CD8-positive, alpha-beta memory T cell (primary cell): ENCODE data around the gene ECHS1. TPM values are rescaled to one million over a fixed set of nuclear protein-coding genes. Genes with fewer than 3 reads are reported as not detected.

ENCODE experiments used
- CTCF ChIA-PET: fragments of 350-600 bp; sonication (Branson Sonifier 250); formaldehyde crosslinking; loops from one replicate; lab custom pipeline; 2021; ENCODE audit warnings: antibody characterized with exemption; lab: Charles Lee
- POLR2A ChIA-PET: fragments of 350-600 bp; sonication (Branson Sonifier 250); formaldehyde crosslinking; loops from one replicate; lab custom pipeline; 2021; ENCODE audit warnings: antibody characterized with exemption; lab: Charles Lee
- DNase-seq, 5 donors: peaks; one replicate each; pipeline versions ENCODE4 v3.0.0 to v3.0.0-alpha.2; 2020 to 2022; ENCODE audit warnings: mixed read lengths in 1 of 5
- H3K27ac ChIP-seq: one replicate; pipeline ENCODE4 v1.7.0; 2013; ENCODE audit warnings: low read depth, mild to moderate bottlenecking, low read length, moderate library complexity
- H3K27me3 ChIP-seq: 2 replicates; pipeline ENCODE4 v1.7.0; 2013; ENCODE audit warnings: low read length, mild to moderate bottlenecking; ENCODE audit not compliant: insufficient read depth, poor library complexity, severe bottlenecking
- H3K36me3 ChIP-seq: 2 replicates; pipeline ENCODE4 v1.7.0; 2013; ENCODE audit warnings: mild to moderate bottlenecking, low read length, moderate library complexity; ENCODE audit not compliant: insufficient read depth
- H3K4me1 ChIP-seq: 2 replicates; pipeline ENCODE4 v1.7.0; 2013; ENCODE audit warnings: mild to moderate bottlenecking, low read length, moderate library complexity; ENCODE audit not compliant: insufficient read depth
- H3K4me3 ChIP-seq: 2 replicates; pipeline ENCODE4 v1.7.0; 2013; ENCODE audit warnings: mild to moderate bottlenecking, low read length
- H3K9me3 ChIP-seq: 2 replicates; pipeline ENCODE4 v1.7.0; 2013; ENCODE audit warnings: mild to moderate bottlenecking, low read length
- H3K27ac Mint-ChIP-seq, 8 donors: one replicate each; pipeline ENCODE4 v1.8.0; 2020 to 2021; ENCODE audit warnings: mixed read lengths in 8 of 8, mild to moderate bottlenecking in 6 of 8, inconsistent platforms in 3 of 8, moderate library complexity in 3 of 8
- H3K27me3 Mint-ChIP-seq, 2 donors: one replicate each; pipeline ENCODE4 v1.8.0; 2020 to 2021; ENCODE audit warnings: mixed read lengths in 2 of 2, mild to moderate bottlenecking in 1 of 2, moderate library complexity in 1 of 2
- H3K36me3 Mint-ChIP-seq, 3 donors: one replicate each; pipeline ENCODE4 v1.8.0; 2020 to 2021; ENCODE audit warnings: mixed read lengths in 3 of 3, inconsistent platforms in 1 of 3, mild to moderate bottlenecking in 1 of 3
- H3K4me1 Mint-ChIP-seq, 3 donors: one replicate each; pipeline ENCODE4 v1.8.0; 2020 to 2021; ENCODE audit warnings: mixed read lengths in 3 of 3, inconsistent platforms in 1 of 3, mild to moderate bottlenecking in 1 of 3
- H3K4me3 Mint-ChIP-seq, 7 donors: one replicate each; pipeline ENCODE4 v1.8.0; 2020 to 2021; ENCODE audit warnings: mixed read lengths in 7 of 7, mild to moderate bottlenecking in 6 of 7, moderate library complexity in 4 of 7, inconsistent platforms in 2 of 7
- H3K9me3 Mint-ChIP-seq, 5 donors: one replicate each; pipeline ENCODE4 v1.8.0; 2020 to 2022; ENCODE audit warnings: mixed read lengths in 5 of 5, mild to moderate bottlenecking in 3 of 5, moderate library complexity in 2 of 5, inconsistent platforms in 1 of 5
- polyA plus RNA-seq: library from polyadenylated mRNA; unstranded; fragments of 300-500 nt; fragmentation: Illumina TruSeq; gene quantifications from one replicate; pipeline ENCODE4 v1.2.3, GENCODE V29; 2021
- total RNA-seq, 2 experiments: library from RNA; stranded (reverse); gene quantifications; one replicate each; pipeline ENCODE4 v1.2.3, GENCODE V29; 2021

The ECHS1 gene
- total and polyA plus RNA-seq, 3 experiments from 2014 or later, result 74.7 to 103 (median 76.3) TPM

- CTCF ChIA-PET, result interaction anchor here (4.0 kb wide), 1 partner anchor 25 kb away, joined by 19 read pairs; no protein-coding TSS in a partner anchor
- POLR2A ChIA-PET, result no interaction called here
- H3K27ac Mint-ChIP-seq, result no peak overlapping the region
Measured at GRCh38 chr10:133354672-133355240, 18.4 kb downstream of the ECHS1 start.

GRCh38 chr10:133353988-133354605 lies 19.1 kb downstream of the ECHS1 start:
- H3K36me3 Mint-ChIP-seq, result no peaks in the 10 kb centered on the region
- peaks cover 2 to 4% of the 10 kb centered on the region in 2 donors for H3K27me3 Mint-ChIP-seq
- DNase-seq, result no peak
- peak overlapping the region in 1 of 8 donors; percentile 47 for H3K27ac Mint-ChIP-seq
- Histone ChIP-seq H3K9me3 (no peaks in the 10 kb centered on the region), H3K27me3 (no peaks in the 10 kb centered on the region), H3K36me3 (no peaks in the 10 kb centered on the region), H3K27ac (no peak overlapping the region), H3K4me1 (peaks cover 6% of the 10 kb centered on the region), H3K4me3 (no peak overlapping the region)
- H3K4me3 Mint-ChIP-seq, result no peak overlapping the region
- ChIA-PET CTCF (interaction anchor here (1.3 kb wide), 1 partner anchor 25 kb away, joined by 5 read pairs; no protein-coding TSS in a partner anchor), POLR2A (no interaction called here)
- no peaks in the 10 kb centered on the region for H3K9me3 Mint-ChIP-seq
- peaks cover 0 to 9% (median 3%) of the 10 kb centered on the region in 3 donors for H3K4me1 Mint-ChIP-seq

More at GRCh38 chr10:133354672-133355240, 18.4 kb downstream of the ECHS1 start:
- H3K36me3 Mint-ChIP-seq, result no peaks in the 10 kb centered on the region
- H3K9me3 ChIP-seq, result no peaks in the 10 kb centered on the region
- no peak overlapping the region for H3K4me3 Mint-ChIP-seq
- peaks cover 0 to 12% (median 3%) of the 10 kb centered on the region in 3 donors for H3K4me1 Mint-ChIP-seq
- H3K4me3 ChIP-seq, result no peak overlapping the region
- H3K4me1 ChIP-seq, result peaks cover 6% of the 10 kb centered on the region
- no peak for DNase-seq
- H3K27me3 Mint-ChIP-seq, result peaks cover 0 to 1% of the 10 kb centered on the region in 2 donors
- no peaks in the 10 kb centered on the region for H3K27me3 ChIP-seq
- no peak overlapping the region for H3K27ac ChIP-seq
- H3K9me3 Mint-ChIP-seq, result no peaks in the 10 kb centered on the region
- H3K36me3 ChIP-seq, result no peaks in the 10 kb centered on the region

GRCh38 chr10:133353202-133353959 lies 19.8 kb downstream of the ECHS1 start:
- ChIA-PET POLR2A (interaction anchor here (0.5 to 0.7 kb wide), 2 partner anchors 17 to 96 kb away, joined by 3 to 5 read pairs; partner anchors contain the start of gene CALY), CTCF (interaction anchor here (1.3 kb wide), 1 partner anchor 24 kb away, joined by 5 read pairs; no protein-coding TSS in a partner anchor)
- peaks cover 6% of the 10 kb centered on the region for H3K4me1 ChIP-seq
- no peaks in the 10 kb centered on the region for H3K9me3 Mint-ChIP-seq
- no peaks in the 10 kb centered on the region for H3K27me3 ChIP-seq
- no peaks in the 10 kb centered on the region for H3K36me3 Mint-ChIP-seq
- no peak for DNase-seq
- H3K9me3 ChIP-seq, result no peaks in the 10 kb centered on the region
- peaks cover 0 to 5% (median 3%) of the 10 kb centered on the region in 3 donors for H3K4me1 Mint-ChIP-seq
- H3K36me3 ChIP-seq, result no peaks in the 10 kb centered on the region
- H3K27ac ChIP-seq, result no peak overlapping the region
- H3K27me3 Mint-ChIP-seq, result peaks cover 4 to 6% of the 10 kb centered on the region in 2 donors
- H3K27ac Mint-ChIP-seq, result no peak overlapping the region
- no peak overlapping the region for H3K4me3 Mint-ChIP-seq
- no peak overlapping the region for H3K4me3 ChIP-seq

GRCh38 chr10:133351408-133352318 lies 21.5 kb downstream of the ECHS1 start:
- Mint-ChIP-seq H3K27me3 (peaks cover 4 to 6% of the 10 kb centered on the region in 2 donors), H3K27ac (no peak overlapping the region), H3K4me3 (no peak overlapping the region), H3K4me1 (peaks cover 0 to 5% (median 3%) of the 10 kb centered on the region in 3 donors), H3K36me3 (no peaks in the 10 kb centered on the region), H3K9me3 (no peaks in the 10 kb centered on the region)
- Histone ChIP-seq H3K36me3 (no peaks in the 10 kb centered on the region), H3K4me3 (no peak overlapping the region), H3K27me3 (no peaks in the 10 kb centered on the region), H3K9me3 (no peaks in the 10 kb centered on the region), H3K27ac (no peak overlapping the region), H3K4me1 (peaks cover 4% of the 10 kb centered on the region)
- ChIA-PET POLR2A (interaction anchor here (0.6 kb wide), 3 partner anchors 8 to 814 kb away, joined by 3 to 6 read pairs (median 4); no protein-coding TSS in a partner anchor), CTCF (interaction anchor here (1.1 kb wide), 1 partner anchor 22 kb away, joined by 3 read pairs; no protein-coding TSS in a partner anchor)
- DNase-seq, result no peak

GRCh38 chr10:133350950-133351329 lies 22.2 kb downstream of the ECHS1 start:
- Mint-ChIP-seq H3K4me1 (peaks cover 0 to under 1% (median 0%) of the 10 kb centered on the region in 3 donors), H3K9me3 (no peaks in the 10 kb centered on the region), H3K27ac (no peak overlapping the region), H3K36me3 (no peaks in the 10 kb centered on the region), H3K27me3 (peaks cover 7 to 9% of the 10 kb centered on the region in 2 donors), H3K4me3 (no peak overlapping the region)
- CTCF ChIA-PET, result interaction anchor here (1.1 kb wide), 1 partner anchor 22 kb away, joined by 3 read pairs; no protein-coding TSS in a partner anchor
- Histone ChIP-seq H3K4me3 (no peak overlapping the region), H3K27me3 (no peaks in the 10 kb centered on the region), H3K4me1 (no peaks in the 10 kb centered on the region), H3K27ac (no peak overlapping the region), H3K36me3 (no peaks in the 10 kb centered on the region), H3K9me3 (no peaks in the 10 kb centered on the region)
- DNase-seq, result no peak
- POLR2A ChIA-PET, result no interaction called here

- ChIA-PET CTCF (interaction anchor here (1.1 kb wide), 1 partner anchor 21 kb away, joined by 3 read pairs; no protein-coding TSS in a partner anchor), POLR2A (no interaction called here)
- Histone ChIP-seq H3K4me3 (no peak overlapping the region), H3K36me3 (no peaks in the 10 kb centered on the region), H3K27ac (no peak overlapping the region), H3K27me3 (no peaks in the 10 kb centered on the region), H3K4me1 (no peaks in the 10 kb centered on the region), H3K9me3 (no peaks in the 10 kb centered on the region)
- no peaks in the 10 kb centered on the region for H3K9me3 Mint-ChIP-seq
- H3K27me3 Mint-ChIP-seq, result peaks cover 12 to 14% of the 10 kb centered on the region in 2 donors
- H3K36me3 Mint-ChIP-seq, result no peaks in the 10 kb centered on the region
- DNase-seq, result no peak
- H3K4me1 Mint-ChIP-seq, result no peaks in the 10 kb centered on the region
- no peak overlapping the region for H3K4me3 Mint-ChIP-seq
- H3K27ac Mint-ChIP-seq, result no peak overlapping the region
Measured at GRCh38 chr10:133350283-133350949, 22.7 kb downstream of the ECHS1 start.

GRCh38 chr10:133349577-133350011 lies 23.6 kb downstream of the ECHS1 start:
- Histone ChIP-seq H3K9me3 (no peaks in the 10 kb centered on the region), H3K4me1 (no peaks in the 10 kb centered on the region), H3K27ac (no peak overlapping the region), H3K27me3 (no peaks in the 10 kb centered on the region), H3K4me3 (no peak overlapping the region), H3K36me3 (no peaks in the 10 kb centered on the region)
- H3K27me3 Mint-ChIP-seq, result peaks cover 18 to 20% of the 10 kb centered on the region in 2 donors
- ChIA-PET POLR2A (interaction anchor here (0.7 kb wide), 1 partner anchor 25 kb away, joined by 4 read pairs; no protein-coding TSS in a partner anchor), CTCF (no interaction called here)
- no peaks in the 10 kb centered on the region for H3K9me3 Mint-ChIP-seq
- no peaks in the 10 kb centered on the region for H3K36me3 Mint-ChIP-seq
- no peak overlapping the region for H3K27ac Mint-ChIP-seq
- H3K4me3 Mint-ChIP-seq, result no peak overlapping the region
- DNase-seq, result no peak
- no peaks in the 10 kb centered on the region for H3K4me1 Mint-ChIP-seq
